GM23338 (cell line): Measurements from ENCODE around the gene KAZN. TPM values are rescaled to one million over a fixed set of nuclear protein-coding genes. Genes with fewer than 3 reads are reported as not detected.

Source experiments
- ATAC-seq: fragments of 200-7000 bp; cut with Tn5 transposase; 3 replicates; pipeline ENCODE4 v1.9.1; 2020
- DNase-seq: peaks from one replicate; pipeline ENCODE4 v3.0.0-alpha.2; 2015; ENCODE audit warnings: low spot score
- H2AFZ ChIP-seq: fragments of 200-600 bp; sonication (generic); 2 replicates; pipeline ENCODE4 v1.8.0; 2016; ENCODE audit warnings: antibody characterized with exemption, mild to moderate bottlenecking, moderate library complexity
- H3F3A ChIP-seq: fragments of 200-600 bp; sonication (generic); replicated peaks from 2 replicates; pipeline ENCODE4 v1.8.0; 2017; ENCODE audit warnings: antibody characterized with exemption, mixed run types, low read depth
- H3K27ac ChIP-seq: fragments of 200-600 bp; sonication (generic); 2 replicates; pipeline ENCODE4 v1.6.1; 2016; ENCODE audit warnings: low read depth
- H3K27me3 ChIP-seq: fragments of 200-600 bp; sonication (generic); 2 replicates; pipeline ENCODE4 v1.8.0; 2016; ENCODE audit warnings: mild to moderate bottlenecking, mixed run types, moderate library complexity; ENCODE audit not compliant: insufficient read depth
- H3K36me3 ChIP-seq: fragments of 200-600 bp; sonication (generic); 2 replicates; pipeline ENCODE4 v1.8.0; 2016; ENCODE audit warnings: mild to moderate bottlenecking; ENCODE audit not compliant: insufficient read depth
- H3K4me1 ChIP-seq: fragments of 200-600 bp; sonication (generic); 2 replicates; pipeline ENCODE4 v1.8.0; 2016; ENCODE audit warnings: mild to moderate bottlenecking, moderate library complexity; ENCODE audit not compliant: insufficient read depth
- H3K4me2 ChIP-seq: fragments of 200-600 bp; sonication (generic); 2 replicates; pipeline ENCODE4 v1.7.1; 2017; ENCODE audit warnings: mixed run types
- H3K4me3 ChIP-seq: fragments of 200-600 bp; sonication (generic); 2 replicates; pipeline ENCODE4 v1.6.1; 2016; ENCODE audit warnings: mixed run types
- H3K79me2 ChIP-seq: fragments of 200-600 bp; sonication (generic); replicated peaks from 2 replicates; pipeline ENCODE4 v1.8.0; 2017; ENCODE audit warnings: mild to moderate bottlenecking; ENCODE audit not compliant: insufficient read depth
- H3K9me2 ChIP-seq: fragments of 200-600 bp; sonication (generic); 2 replicates; pipeline ENCODE4 v1.8.0; 2017; ENCODE audit not compliant: insufficient read depth
- H4K20me1 ChIP-seq: fragments of 200-600 bp; sonication (generic); replicated peaks from 2 replicates; pipeline ENCODE4 v1.8.0; 2017; ENCODE audit warnings: mild to moderate bottlenecking; ENCODE audit not compliant: insufficient read depth
- H3K27ac Mint-ChIP-seq: 2 replicates; pipeline ENCODE4 v1.8.0; 2020; ENCODE audit warnings: inconsistent platforms, mild to moderate bottlenecking, moderate library complexity, mixed read lengths
- H3K27me3 Mint-ChIP-seq: 3 replicates; pipeline ENCODE4 v1.8.0; 2022; ENCODE audit warnings: low read depth, mild to moderate bottlenecking, moderate library complexity, mixed read lengths, inconsistent platforms; ENCODE audit not compliant: insufficient read depth, poor library complexity
- H3K36me3 Mint-ChIP-seq: 3 replicates; pipeline ENCODE4 v1.8.0; 2021; ENCODE audit warnings: low read depth, mild to moderate bottlenecking, inconsistent platforms, moderate library complexity, mixed read lengths
- H3K4me1 Mint-ChIP-seq: 3 replicates; pipeline ENCODE4 v1.8.0; 2020; ENCODE audit warnings: mild to moderate bottlenecking, inconsistent platforms, mixed read lengths
- H3K4me3 Mint-ChIP-seq: 3 replicates; pipeline ENCODE4 v1.8.0; 2021; ENCODE audit warnings: moderate library complexity, mild to moderate bottlenecking, inconsistent platforms, mixed read lengths
- H3K9me3 Mint-ChIP-seq: 3 replicates; pipeline ENCODE4 v1.8.0; 2020; ENCODE audit warnings: moderate library complexity, mild to moderate bottlenecking, inconsistent platforms, mixed read lengths
- CTCF ChIP-seq, 2 experiments: fragments of 200-600 bp in 1 of 2; sonication (generic) in 1 of 2; conservative IDR thresholded peaks; 2 replicates each; pipeline versions ENCODE4 v1.5.1 to v1.6.1; 2016 to 2017; ENCODE audit warnings: antibody characterized with exemption in 2 of 2, low read depth in 2 of 2, mild to moderate bottlenecking in 2 of 2, moderate library complexity in 1 of 2
- ETS1 ChIP-seq: IDR thresholded peaks from 2 replicates; pipeline ENCODE4 v1.6.1; 2016; ENCODE audit warnings: antibody characterized with exemption
- EZH2 ChIP-seq: fragments of 200-600 bp; sonication (generic); IDR thresholded peaks from one replicate; pipeline ENCODE4 v1.8.0; 2017; ENCODE audit warnings: antibody characterized with exemption, mild to moderate bottlenecking, low read depth; ENCODE audit not compliant: unreplicated experiment
- EZH2phosphoT487 ChIP-seq: fragments of 200-600 bp; sonication (generic); IDR thresholded peaks from one replicate; pipeline ENCODE4 v1.8.1; 2018; ENCODE audit warnings: antibody characterized with exemption; ENCODE audit not compliant: unreplicated experiment
- JUNB ChIP-seq: IDR thresholded peaks from one replicate; pipeline ENCODE4 v1.6.1; 2016; ENCODE audit warnings: antibody characterized with exemption; ENCODE audit not compliant: unreplicated experiment
- POLR2AphosphoS5 ChIP-seq: IDR thresholded peaks from 2 replicates; pipeline ENCODE4 v1.6.1; 2016; ENCODE audit warnings: antibody characterized with exemption, low read depth
- REST ChIP-seq: IDR thresholded peaks from one replicate; pipeline ENCODE4 v1.6.1; 2018; ENCODE audit warnings: antibody characterized with exemption; ENCODE audit not compliant: unreplicated experiment
- STAT1 ChIP-seq: IDR thresholded peaks from one replicate; pipeline ENCODE4 v1.6.1; 2016; ENCODE audit warnings: antibody characterized with exemption; ENCODE audit not compliant: unreplicated experiment
- ZNF114 ChIP-seq: fragments of 250-450 bp; sonication (Bioruptor Pico); IDR thresholded peaks from 2 replicates; pipeline ENCODE4 v1.5.0; 2020; ENCODE audit warnings: mild to moderate bottlenecking, moderate library complexity
- ZNF331 ChIP-seq: fragments of 250-450 bp; sonication (Bioruptor Pico); IDR thresholded peaks from 2 replicates; pipeline ENCODE4 v1.5.0; 2020; ENCODE audit warnings: low read depth, mild to moderate bottlenecking, moderate library complexity
- polyA plus RNA-seq: library from polyadenylated mRNA; unstranded; fragments of >200 nt; fragmentation: Nextera tagmentation; extraction: Ambion mirVana; gene quantifications from 2 replicates; pipeline ENCODE4 v1.2.1, GENCODE V29; 2016
- total RNA-seq: library from RNA; depleted of rRNA; stranded (reverse); fragments of >200 nt; shearing (Covaris generic); gene quantifications from 2 replicates; pipeline ENCODE4 v1.2.3, GENCODE V29; 2014

Gene KAZN
- total and polyA plus RNA-seq, 2 experiments from 2014 or later = 9.9 to 15.0 TPM

GRCh38 chr1:14955402-14955801, 356.9 kb downstream of the KAZN start:
- H3K4me3 ChIP-seq = no peak overlapping the region
- no peak overlapping the region for H3K4me2 ChIP-seq
- no peak overlapping the region for H2AFZ ChIP-seq
- Mint-ChIP-seq H3K4me1 (peaks cover 18% of the 10 kb centered on the region), H3K36me3 (no peaks in the 10 kb centered on the region), H3K9me3 (no peaks in the 10 kb centered on the region), H3K27me3 (peaks cover 8% of the 10 kb centered on the region), H3K27ac (no peak overlapping the region), H3K4me3 (no peak overlapping the region)
- H3K9me2 ChIP-seq = no peaks in the 10 kb centered on the region
- ATAC-seq (no peak), DNase-seq (no peak)
- no peaks in the 10 kb centered on the region for H3K27me3 ChIP-seq
- no peaks in the 10 kb centered on the region for H3K4me1 ChIP-seq
- TF ChIP-seq JUNB = no peak
- H4K20me1 ChIP-seq = no peaks in the 10 kb centered on the region; the same call in 1 of the 2 replicates
- no peaks in the 10 kb centered on the region for H3K36me3 ChIP-seq
- H3K79me2 ChIP-seq = no peaks in the 10 kb centered on the region
- no peak overlapping the region for H3K27ac ChIP-seq
- no peaks in the 10 kb centered on the region for H3F3A ChIP-seq

- Histone ChIP-seq H3K27me3 (no peaks in the 10 kb centered on the region), H3K4me1 (no peaks in the 10 kb centered on the region), H3K4me3 (no peak overlapping the region), H3K9me2 (no peaks in the 10 kb centered on the region), H3K27ac (no peak overlapping the region), H3K4me2 (no peak overlapping the region), H2AFZ (no peak overlapping the region), H3K79me2 (no peaks in the 10 kb centered on the region), H3F3A (no peaks in the 10 kb centered on the region), H3K36me3 (no peaks in the 10 kb centered on the region), H4K20me1 (no peaks in the 10 kb centered on the region; the same call in 1 of the 2 replicates)
- Mint-ChIP-seq H3K36me3 (no peaks in the 10 kb centered on the region), H3K4me1 (peaks cover 13% of the 10 kb centered on the region), H3K27me3 (peaks cover 8% of the 10 kb centered on the region), H3K9me3 (no peaks in the 10 kb centered on the region), H3K4me3 (no peak overlapping the region), H3K27ac (no peak overlapping the region)
- DNase-seq = no peak
- no peak for ATAC-seq
- TF ChIP-seq ZNF331 (CRISPR knock-in tag) = no peak
- no peak for TF ChIP-seq ETS1
- no peak for TF ChIP-seq REST
- TF ChIP-seq EZH2phosphoT487 = no peak
- TF ChIP-seq CTCF (conservative IDR thresholded peaks at IDR 0.05; ENCODE audit: low read depth in 2 of 2) = no peak
- no peak for TF ChIP-seq STAT1
- TF ChIP-seq EZH2 = no peak
- no peak for TF ChIP-seq POLR2AphosphoS5
- TF ChIP-seq ZNF114 = no peak
Observed at GRCh38 chr1:14955976-14956375, 357.5 kb downstream of the KAZN start.
